Mesendoderm (in vitro differentiated cells): Measurements from ENCODE around the gene ATF3.

Source experiments
- DNase-seq: peaks from one replicate; pipeline ENCODE4 v3.0.0; 2013
- H2AK5ac ChIP-seq: 2 replicates; pipeline ENCODE4 v1.6.1; 2013; ENCODE audit warnings: low read length, inconsistent platforms
- H2BK120ac ChIP-seq: 2 replicates; pipeline ENCODE4 v1.6.1; 2013; ENCODE audit warnings: low read depth, mild to moderate bottlenecking, low read length, moderate library complexity, mixed read lengths
- H2BK15ac ChIP-seq: replicated peaks from 2 replicates; pipeline ENCODE4 v1.6.1; 2013; ENCODE audit warnings: low read depth, mild to moderate bottlenecking, moderate library complexity
- H2BK5ac ChIP-seq: 2 replicates; pipeline ENCODE4 v1.6.1; 2013; ENCODE audit warnings: low read length, inconsistent platforms
- H3K18ac ChIP-seq: 2 replicates; pipeline ENCODE4 v1.6.1; 2013; ENCODE audit warnings: mild to moderate bottlenecking, low read length, mixed read lengths
- H3K23ac ChIP-seq: one replicate; pipeline ENCODE4 v1.6.1; 2013; ENCODE audit warnings: low read length
- H3K27ac ChIP-seq: 2 replicates; pipeline ENCODE4 v1.5.1; 2013; ENCODE audit warnings: low read depth, mild to moderate bottlenecking, inconsistent platforms, low read length, moderate library complexity
- H3K27me3 ChIP-seq: 2 replicates; pipeline ENCODE4 v1.6.1; 2013; ENCODE audit warnings: low read length, control low read depth, mild to moderate bottlenecking, inconsistent platforms; ENCODE audit not compliant: insufficient read depth, poor library complexity
- H3K36me3 ChIP-seq: 2 replicates; pipeline ENCODE4 v1.6.1; 2013; ENCODE audit warnings: low read length, inconsistent platforms; ENCODE audit not compliant: control insufficient read depth, insufficient read depth
- H3K4ac ChIP-seq: one replicate; pipeline ENCODE4 v1.6.1; 2013; ENCODE audit warnings: low read depth, mild to moderate bottlenecking, low read length, moderate library complexity
- H3K4me1 ChIP-seq: 2 replicates; pipeline ENCODE4 v1.6.1; 2013; ENCODE audit warnings: low read depth, low read length, inconsistent platforms; ENCODE audit not compliant: control insufficient read depth
- H3K4me2 ChIP-seq: 2 replicates; pipeline ENCODE4 v1.6.1; 2013; ENCODE audit warnings: low read length
- H3K4me3 ChIP-seq: 2 replicates; pipeline ENCODE4 v1.5.1; 2013; ENCODE audit warnings: mild to moderate bottlenecking, low read length
- H3K56ac ChIP-seq: one replicate; pipeline ENCODE4 v1.6.1; 2013; ENCODE audit warnings: low read length
- H3K79me1 ChIP-seq: 2 replicates; pipeline ENCODE4 v1.6.1; 2013; ENCODE audit warnings: low read length, inconsistent platforms
- H3K79me2 ChIP-seq: 2 replicates; pipeline ENCODE4 v1.6.1; 2013; ENCODE audit warnings: mild to moderate bottlenecking, low read length; ENCODE audit not compliant: control insufficient read depth, insufficient read depth
- H3K9ac ChIP-seq: 2 replicates; pipeline ENCODE4 v1.6.1; 2013; ENCODE audit warnings: low read length, inconsistent platforms
- H4K5ac ChIP-seq: one replicate; pipeline ENCODE4 v1.6.1; 2013; ENCODE audit warnings: low read length
- H4K8ac ChIP-seq: one replicate; pipeline ENCODE4 v1.6.1; 2013; ENCODE audit warnings: low read depth, mild to moderate bottlenecking, control low read depth, low read length, moderate library complexity
- WGBS: extraction: QIAGEN DNeasy Blood & Tissue Kit; methylation state at CpG from one replicate; pipeline ENCODE4 v1.1.7; 2013; ENCODE audit warnings: low lambda C conversion rate, missing lambda C conversion rate; ENCODE audit not compliant: insufficient coverage; ENCODE audit errors: extremely low coverage; 5-methylcytosine and 5-hydroxymethylcytosine counted together

ATF3 gene

DNA sequence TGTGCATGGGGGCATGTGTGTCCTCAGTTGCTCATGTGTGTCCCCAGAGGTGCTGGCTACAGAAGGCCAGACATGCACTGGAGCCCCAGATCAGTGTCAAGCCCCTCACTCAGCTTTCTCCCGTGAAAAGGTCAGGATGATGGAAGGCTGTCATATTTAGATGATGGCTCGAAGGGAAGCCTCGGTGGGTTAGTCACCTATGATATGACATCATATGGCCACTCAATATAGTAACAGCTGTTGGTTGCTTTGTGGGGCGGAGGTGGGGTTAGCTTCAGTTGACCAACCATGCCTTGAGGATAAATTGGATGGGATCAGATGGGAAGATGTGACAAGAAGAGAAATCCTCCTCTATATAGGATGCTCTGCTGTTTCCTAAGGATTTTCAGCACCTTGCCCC lies 43.5 kb upstream of the ATF3 start:
- Histone ChIP-seq H3K36me3 (no peaks in the 10 kb centered on the region), H2BK120ac (no peak overlapping the region), H3K4me3 (no peak overlapping the region), H3K9ac (no peak overlapping the region), H3K79me2 (no peaks in the 10 kb centered on the region), H3K18ac (no peak overlapping the region), H3K56ac (no peak overlapping the region), H4K8ac (no peak overlapping the region), H3K4me1 (peaks cover 3% of the 10 kb centered on the region), H3K4ac (no peak overlapping the region), H3K27me3 (no peaks in the 10 kb centered on the region), H3K23ac (no peak overlapping the region), H3K27ac (no peak overlapping the region), H2AK5ac (no peak overlapping the region), H2BK15ac (no peak overlapping the region), H3K79me1 (no peaks in the 10 kb centered on the region), H4K5ac (no peak overlapping the region), H2BK5ac (no peak overlapping the region), H3K4me2 (no peak overlapping the region)
- no peak for DNase-seq
- WGBS, result no CpG with 5 or more reads among the region's 4 CpGs

DNA sequence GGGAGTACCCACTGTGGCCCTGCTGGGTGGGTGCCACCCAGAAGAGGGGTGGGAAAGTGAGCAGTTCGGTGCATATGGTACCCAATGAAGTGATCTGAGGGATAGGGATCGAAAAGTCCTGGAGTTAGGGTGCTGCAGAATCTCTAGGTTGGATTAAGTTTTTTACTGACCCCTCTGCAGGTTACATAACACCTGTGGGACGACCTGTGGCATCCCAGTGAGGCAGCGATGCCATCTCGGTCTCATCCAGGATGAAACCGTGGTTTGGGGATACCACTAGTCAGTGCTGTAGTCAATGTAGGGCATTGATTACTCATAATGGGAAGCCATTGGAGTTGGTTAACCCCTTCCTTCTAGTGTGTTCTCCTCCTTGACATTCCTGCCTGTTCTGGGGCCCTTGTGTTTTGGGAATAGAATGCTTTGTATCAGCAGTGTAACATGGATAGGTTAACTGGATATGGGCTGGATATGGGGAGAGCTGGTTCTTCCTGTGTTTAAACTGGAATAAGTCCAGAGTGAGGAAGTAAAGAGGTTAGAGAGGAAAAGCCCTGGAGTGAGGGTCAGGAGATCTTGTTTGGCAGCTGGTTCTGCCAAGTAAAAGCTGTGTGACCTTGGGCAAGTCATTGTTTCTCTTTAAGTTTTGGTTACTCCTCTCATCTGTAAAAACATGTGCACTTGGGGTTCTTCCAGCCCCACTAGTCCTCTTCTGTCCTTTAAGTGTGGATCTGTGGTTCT lies 42.8 kb upstream of the ATF3 start:
- Histone ChIP-seq H2BK5ac (no peak overlapping the region), H3K9ac (no peak overlapping the region), H3K27me3 (no peaks in the 10 kb centered on the region), H3K4me3 (no peak overlapping the region), H3K23ac (no peak overlapping the region), H3K18ac (no peak overlapping the region), H3K4ac (no peak overlapping the region), H2BK120ac (no peak overlapping the region), H3K27ac (no peak overlapping the region), H3K36me3 (no peaks in the 10 kb centered on the region), H3K4me2 (no peak overlapping the region), H3K79me2 (no peaks in the 10 kb centered on the region), H2AK5ac (no peak overlapping the region), H4K5ac (no peak overlapping the region), H2BK15ac (no peak overlapping the region), H3K79me1 (no peaks in the 10 kb centered on the region), H3K4me1 (peaks cover 3% of the 10 kb centered on the region), H4K8ac (no peak overlapping the region), H3K56ac (no peak overlapping the region)
- no CpG with 5 or more reads among the region's 6 CpGs for WGBS
- DNase-seq, result no peak

DNA sequence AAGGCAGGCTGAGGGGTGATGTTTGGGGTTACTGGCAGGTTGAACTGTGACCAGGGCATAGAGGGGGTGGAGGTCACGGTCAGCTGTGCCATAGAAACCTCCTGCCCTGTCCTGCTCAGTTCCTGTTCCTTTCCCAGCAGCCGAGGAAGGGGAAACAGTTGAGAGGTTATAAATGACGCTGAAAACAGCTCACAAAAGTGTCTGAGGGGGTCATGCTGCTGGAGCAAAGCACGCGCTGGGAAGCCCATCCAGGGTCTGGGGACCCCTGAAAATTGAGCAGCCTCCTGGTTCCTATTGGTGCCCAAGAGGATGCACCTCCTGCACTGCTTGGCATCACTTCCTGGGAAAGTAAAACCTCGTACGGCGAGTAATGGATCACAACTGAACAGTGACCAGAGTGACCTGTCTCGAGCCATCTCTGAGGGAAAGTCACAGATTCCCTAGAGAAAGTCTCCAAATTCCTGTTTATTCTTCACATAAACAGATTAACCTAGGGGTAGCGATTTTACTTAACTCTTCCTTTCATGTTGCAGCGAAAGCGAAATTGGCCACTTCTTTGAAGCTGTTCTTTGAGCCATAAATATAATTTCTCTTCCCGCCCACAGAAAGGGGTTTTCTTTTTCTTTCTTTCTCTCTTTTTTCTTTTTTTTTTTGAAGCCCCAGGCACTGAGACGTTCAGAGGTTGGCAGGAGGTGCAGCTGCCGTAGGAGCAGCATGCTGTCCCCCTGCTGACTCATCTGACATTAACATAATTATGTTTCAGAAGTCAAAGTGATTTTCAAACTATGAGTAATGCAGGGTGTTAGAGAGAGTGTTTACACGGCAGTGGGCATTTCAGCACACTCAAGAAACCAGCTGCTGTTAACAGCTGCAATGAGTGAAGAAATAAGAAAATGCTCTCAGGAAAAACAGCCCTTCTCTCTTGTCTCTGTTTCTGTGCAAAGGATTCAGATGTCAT lies 41.8 kb upstream of the ATF3 start:
- Histone ChIP-seq H3K9ac (no peak overlapping the region), H2BK5ac (no peak overlapping the region), H3K4me2 (no peak overlapping the region), H4K8ac (no peak overlapping the region), H3K23ac (no peak overlapping the region), H3K4me3 (no peak overlapping the region), H3K56ac (peak overlapping the region; percentile 42), H2BK120ac (no peak overlapping the region), H3K79me2 (no peaks in the 10 kb centered on the region), H2BK15ac (no peak overlapping the region), H3K79me1 (no peaks in the 10 kb centered on the region), H4K5ac (no peak overlapping the region), H3K27me3 (no peaks in the 10 kb centered on the region), H3K4ac (no peak overlapping the region), H2AK5ac (no peak overlapping the region), H3K18ac (no peak overlapping the region), H3K36me3 (no peaks in the 10 kb centered on the region), H3K27ac (no peak overlapping the region), H3K4me1 (peaks cover 3% of the 10 kb centered on the region)
- peak; percentile 31 for DNase-seq
- WGBS, result no CpG with 5 or more reads among the region's 16 CpGs

DNA sequence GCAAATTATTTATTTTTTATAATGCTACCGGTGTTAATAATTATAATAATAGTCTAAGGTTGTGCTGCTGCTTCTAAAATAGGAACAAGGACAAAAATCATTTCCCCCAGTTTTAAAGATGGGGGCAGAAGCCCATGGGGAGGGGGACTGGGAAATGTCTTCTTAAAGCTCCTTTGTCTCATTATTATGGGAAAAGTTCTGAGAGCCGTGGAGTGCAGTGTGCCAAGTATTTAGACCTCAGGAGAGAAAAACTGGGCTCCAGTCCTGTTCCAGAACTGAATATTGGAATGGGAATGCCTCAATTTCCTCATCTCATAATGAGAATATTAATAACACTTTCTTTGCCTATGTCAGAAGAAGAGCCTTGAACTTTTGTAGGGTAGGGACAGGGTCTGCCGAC lies 40.9 kb upstream of the ATF3 start:
- Histone ChIP-seq H2BK5ac (no peak overlapping the region), H3K27ac (no peak overlapping the region), H3K4me3 (no peak overlapping the region), H4K8ac (no peak overlapping the region), H3K79me1 (no peaks in the 10 kb centered on the region), H2BK15ac (no peak overlapping the region), H2BK120ac (no peak overlapping the region), H3K79me2 (no peaks in the 10 kb centered on the region), H4K5ac (no peak overlapping the region), H3K4ac (no peak overlapping the region), H3K4me2 (no peak overlapping the region), H3K9ac (no peak overlapping the region), H3K23ac (no peak overlapping the region), H3K36me3 (no peaks in the 10 kb centered on the region), H3K18ac (no peak overlapping the region), H2AK5ac (no peak overlapping the region), H3K56ac (no peak overlapping the region), H3K27me3 (no peaks in the 10 kb centered on the region), H3K4me1 (peaks cover 3% of the 10 kb centered on the region)
- no peak for DNase-seq
- WGBS, result no CpG with 5 or more reads among the region's 3 CpGs

DNA sequence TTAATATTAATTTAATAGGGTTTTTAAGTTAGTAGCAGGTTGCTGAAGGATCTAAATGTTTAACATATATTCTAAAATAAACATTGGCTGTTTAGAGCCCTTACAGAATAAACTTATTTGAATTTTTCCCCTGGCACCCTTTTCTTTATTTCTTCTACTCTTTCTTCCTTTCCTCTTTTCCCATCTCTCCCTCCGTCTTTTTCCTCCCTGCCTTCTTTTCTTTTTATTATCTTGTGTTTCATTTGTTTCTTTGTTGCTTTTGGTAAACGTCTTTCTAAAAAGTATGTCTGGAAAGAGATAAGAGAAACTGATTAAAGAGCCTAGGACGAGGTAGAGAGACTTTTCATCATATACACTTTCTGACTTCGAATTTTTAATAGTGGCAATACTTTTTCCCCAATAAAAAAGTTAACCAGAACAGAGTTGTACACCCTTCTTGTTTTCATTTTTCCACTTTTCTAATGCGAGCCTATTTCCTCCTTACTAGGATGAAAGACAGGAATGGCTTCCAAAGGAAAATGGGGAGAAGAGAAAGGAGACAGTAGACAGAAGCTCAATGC lies 39.5 kb upstream of the ATF3 start:
- H3K36me3 ChIP-seq, result no peaks in the 10 kb centered on the region
- no peak overlapping the region for H3K9ac ChIP-seq
- WGBS, result 100% methylated on average over 1 of the region's 5 CpGs
- no peak overlapping the region for H3K23ac ChIP-seq
- H3K4me3 ChIP-seq, result no peak overlapping the region
- H2BK120ac ChIP-seq, result no peak overlapping the region
- no peak for DNase-seq
- H4K5ac ChIP-seq, result no peak overlapping the region
- H4K8ac ChIP-seq, result no peak overlapping the region
- H2AK5ac ChIP-seq, result no peak overlapping the region
- no peak overlapping the region for H2BK5ac ChIP-seq
- H3K4me1 ChIP-seq, result peaks cover 3% of the 10 kb centered on the region
- H3K79me2 ChIP-seq, result no peaks in the 10 kb centered on the region
- H3K79me1 ChIP-seq, result no peaks in the 10 kb centered on the region
- no peak overlapping the region for H3K18ac ChIP-seq
- H3K4ac ChIP-seq, result no peak overlapping the region
- H3K27ac ChIP-seq, result no peak overlapping the region
- no peak overlapping the region for H2BK15ac ChIP-seq
- H3K27me3 ChIP-seq, result no peaks in the 10 kb centered on the region
- H3K56ac ChIP-seq, result no peak overlapping the region
- no peak overlapping the region for H3K4me2 ChIP-seq
